HTR-8/SVneo (cell line): Measurements from ENCODE around the gene KRT8.
A peak's percentile ranks its signal among the peaks of the same experiment; 100 is the strongest.
"Not testable (repeated sequence)": the region's sequence is repeated elsewhere in the genome, so short reads cannot be mapped to it uniquely, and the experiment has no call there.

Experiments used
- DNase-seq: peaks from one replicate; pipeline ENCODE4 v3.0.0; 2011; ENCODE audit warnings: low spot score, mixed read lengths; ENCODE audit not compliant: insufficient read length
- FAIRE-seq: peaks from 2 replicates; lab custom pipeline; 2011; peaks lifted over from hg19 to GRCh38; lab: Jason Lieb, UNC

KRT8 gene

DNA sequence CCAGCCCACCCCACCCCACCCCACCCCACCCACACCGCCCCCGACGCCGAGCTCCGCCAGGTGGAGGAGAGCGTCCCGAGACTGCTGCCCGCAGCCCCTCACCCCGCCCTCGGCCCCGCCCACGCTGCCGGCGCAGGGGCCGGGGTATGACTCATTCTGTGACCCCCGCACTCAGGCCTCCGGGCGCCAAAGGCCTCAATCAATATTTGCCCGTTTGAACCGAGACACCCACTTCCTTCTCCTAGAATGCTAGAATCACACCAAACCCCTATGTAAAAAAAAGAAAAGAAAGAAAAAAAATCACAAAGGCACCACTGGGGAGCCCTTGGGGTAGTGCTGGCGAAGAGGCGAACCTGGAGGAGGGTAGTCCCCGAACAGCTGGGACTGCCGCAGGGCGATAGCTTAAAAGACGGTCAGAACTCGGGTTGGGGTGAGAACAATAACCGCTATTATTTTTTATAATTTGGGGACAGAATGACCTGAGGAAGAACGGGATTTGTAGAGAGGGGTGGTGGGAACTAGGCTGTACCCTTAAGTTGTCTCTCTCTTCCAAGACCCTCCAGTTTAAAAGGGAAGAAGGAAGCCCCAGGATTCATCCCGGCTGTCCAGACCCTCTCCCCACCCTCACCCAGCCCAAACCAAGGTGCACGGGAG, 894 bp downstream of the KRT8 start:
- FAIRE-seq, result no peak
- DNase-seq, result peak; percentile 78

DNA sequence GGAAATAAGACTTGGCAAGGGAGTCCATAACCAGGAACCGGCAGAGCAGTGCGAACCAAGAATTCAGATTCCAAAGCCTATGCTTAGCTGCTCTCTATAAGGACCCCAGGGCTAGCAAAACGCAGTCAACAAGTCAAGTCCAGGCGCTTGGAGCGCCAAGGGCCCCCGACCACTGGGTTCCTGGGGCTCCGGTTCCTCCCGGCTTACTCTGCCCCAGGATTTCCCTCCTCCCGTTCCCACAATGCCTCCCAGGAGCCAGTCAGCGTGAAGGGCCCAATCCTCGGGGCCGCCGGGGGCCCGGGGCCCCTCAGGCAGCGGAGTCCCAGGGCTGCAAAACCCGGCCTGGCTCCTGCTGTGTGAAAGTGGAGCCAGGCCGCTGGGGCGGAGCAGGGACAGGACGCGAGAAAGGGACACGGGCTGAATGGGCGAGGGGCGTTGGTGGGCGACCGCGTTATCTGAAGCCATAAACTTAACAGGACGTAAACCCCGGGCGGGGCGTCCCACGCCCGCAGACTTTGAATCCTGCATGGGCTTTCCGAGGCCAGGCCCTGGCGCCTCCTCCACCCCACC, 1.5 kb downstream of the KRT8 start:
- FAIRE-seq, result no peak
- DNase-seq, result peak; percentile 91

DNA sequence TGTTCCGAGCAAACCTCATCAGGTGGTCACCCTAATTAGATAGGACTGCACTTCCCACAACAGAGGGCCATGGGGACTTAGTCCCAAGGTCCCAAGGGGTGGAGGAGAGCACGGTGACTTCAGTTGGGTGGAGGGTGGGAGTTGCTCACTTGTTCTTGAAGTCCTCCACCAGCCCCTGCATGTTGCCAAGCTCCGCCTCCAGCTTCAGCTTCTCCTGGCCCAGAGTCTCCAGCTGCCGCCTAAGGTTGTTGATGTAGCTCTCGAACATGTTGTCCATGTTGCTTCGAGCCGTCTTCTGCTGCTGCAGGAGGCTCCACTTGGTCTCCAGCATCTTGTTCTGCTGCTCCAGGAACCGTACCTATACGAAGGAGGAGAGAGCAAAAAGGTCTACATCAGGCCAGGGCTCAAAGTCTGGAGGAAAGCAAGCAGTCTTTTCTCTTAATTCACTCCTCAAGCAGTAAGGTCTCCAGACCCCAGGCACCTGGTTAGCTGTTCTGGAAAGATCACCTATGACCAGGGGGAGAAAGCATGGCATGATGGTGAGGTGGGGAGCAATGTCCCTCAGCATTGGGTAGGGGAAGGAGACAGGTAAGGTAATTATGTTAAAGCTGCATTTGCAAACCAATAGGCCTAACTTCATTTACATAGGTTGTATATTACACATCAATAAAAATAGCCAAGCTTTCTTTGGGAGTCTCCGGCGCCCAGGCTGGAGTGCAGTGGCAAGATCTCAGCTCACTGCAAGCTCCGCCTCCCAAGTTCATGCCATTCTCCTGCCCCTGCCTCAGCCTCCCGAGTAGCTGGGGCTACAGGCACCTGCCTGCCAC, 2.9 kb downstream of the KRT8 start:
- FAIRE-seq, result no peak
- no peak for DNase-seq

DNA sequence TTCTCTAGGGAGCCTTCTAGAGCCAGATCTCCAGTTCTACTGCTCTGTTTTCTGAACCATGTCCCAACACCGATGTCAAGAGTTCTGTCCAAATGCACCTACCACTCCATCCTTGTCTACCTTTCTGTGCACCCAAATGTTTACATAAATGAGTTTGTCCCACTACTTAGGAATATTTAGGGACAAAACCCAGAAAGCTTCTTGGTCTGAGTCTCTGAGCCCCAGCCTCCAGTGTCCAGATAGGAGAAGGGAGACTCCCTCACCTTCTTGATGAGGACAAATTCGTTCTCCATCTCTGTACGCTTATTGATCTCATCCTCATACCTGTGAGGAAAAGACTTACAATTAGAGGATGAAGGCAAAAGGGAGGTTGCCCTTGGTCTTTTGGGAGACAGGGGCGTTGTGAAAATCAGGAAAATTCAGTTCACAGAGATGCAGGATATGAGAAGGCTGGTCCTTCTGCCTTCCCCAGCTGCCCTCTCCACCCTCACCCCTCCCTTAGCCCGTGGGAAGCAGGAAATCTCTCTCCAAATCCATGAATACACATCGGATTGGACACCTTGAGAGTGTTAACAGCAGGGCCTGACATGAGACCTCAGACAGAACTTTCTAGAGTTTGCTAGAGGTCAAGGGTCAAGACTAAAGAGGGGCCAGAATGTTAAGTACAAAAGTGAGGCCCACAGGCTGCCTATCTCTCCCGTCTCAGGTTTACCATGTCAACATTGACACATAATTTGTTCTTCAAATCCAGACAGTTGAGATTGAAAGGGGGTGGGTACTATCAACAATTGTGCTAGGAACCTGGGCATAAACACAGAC, 3.8 kb downstream of the KRT8 start:
- FAIRE-seq, result no peak
- no peak for DNase-seq

DNA sequence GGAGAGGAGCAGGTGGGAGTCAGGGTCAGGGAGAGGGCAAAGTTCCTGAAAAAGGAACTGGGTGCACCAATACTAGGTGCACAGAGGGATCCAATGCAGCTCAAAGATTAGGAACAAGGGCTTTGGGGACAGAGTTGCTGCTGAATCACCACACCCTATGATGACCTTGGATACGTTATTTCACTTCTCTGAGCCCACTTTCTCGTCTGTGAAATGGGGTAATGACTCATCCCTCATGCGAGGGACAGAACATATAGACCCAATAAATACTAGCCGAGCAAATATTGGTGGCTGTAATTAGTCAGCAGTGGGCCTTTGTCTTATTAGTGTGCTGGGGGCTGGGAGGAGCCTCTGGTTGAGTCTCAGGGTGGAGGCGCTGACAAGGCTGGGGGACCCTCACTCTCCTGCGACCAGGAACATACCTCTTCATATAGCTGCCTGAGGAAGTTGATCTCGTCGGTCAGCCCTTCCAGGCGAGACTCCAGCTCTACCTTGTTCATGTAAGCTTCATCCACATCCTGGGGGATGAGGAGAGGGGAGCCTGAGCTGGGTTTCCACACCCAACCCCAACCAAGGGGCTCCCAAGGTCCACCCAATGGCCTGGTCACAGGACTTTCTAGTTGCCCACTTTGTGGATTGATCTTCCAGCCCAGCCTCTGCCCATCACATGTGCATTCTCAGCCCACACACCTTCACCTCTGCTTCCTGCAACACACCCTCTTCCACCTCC, 4.5 kb downstream of the KRT8 start:
- FAIRE-seq (no peak), DNase-seq (no peak)

DNA sequence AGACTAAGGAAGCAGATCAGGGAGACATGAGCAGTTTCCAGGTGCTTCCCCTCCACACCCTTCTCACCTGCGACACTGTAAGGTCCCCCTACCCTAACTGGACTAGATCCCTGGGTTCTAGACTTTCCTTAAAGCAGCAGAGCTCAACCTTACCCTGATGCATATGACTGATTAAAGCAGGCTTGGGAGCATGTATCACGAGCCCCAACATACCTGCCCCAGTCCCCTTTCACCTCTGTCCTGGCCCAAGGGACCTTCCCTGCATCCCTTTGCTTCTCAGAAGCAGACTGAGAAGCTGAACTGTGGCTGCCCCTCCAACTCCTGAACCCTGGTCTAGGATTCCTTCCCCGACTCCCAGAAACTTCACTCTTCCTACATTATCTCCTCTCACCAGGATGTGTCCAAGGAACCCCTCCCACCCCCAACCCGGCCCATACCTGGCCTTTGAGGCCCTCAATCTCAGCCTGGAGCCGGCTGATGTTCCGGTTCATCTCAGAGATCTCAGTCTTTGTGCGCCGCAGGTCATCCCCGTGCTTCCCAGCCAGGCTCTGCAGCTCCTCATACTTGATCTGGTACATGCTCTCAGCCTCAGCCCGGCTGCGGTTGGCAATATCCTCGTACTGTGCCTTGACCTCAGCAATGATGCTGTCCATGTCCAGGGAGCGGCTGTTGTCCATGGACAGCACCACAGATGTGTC, 5.4 kb downstream of the KRT8 start:
- no peak for DNase-seq
- FAIRE-seq, result no peak

DNA sequence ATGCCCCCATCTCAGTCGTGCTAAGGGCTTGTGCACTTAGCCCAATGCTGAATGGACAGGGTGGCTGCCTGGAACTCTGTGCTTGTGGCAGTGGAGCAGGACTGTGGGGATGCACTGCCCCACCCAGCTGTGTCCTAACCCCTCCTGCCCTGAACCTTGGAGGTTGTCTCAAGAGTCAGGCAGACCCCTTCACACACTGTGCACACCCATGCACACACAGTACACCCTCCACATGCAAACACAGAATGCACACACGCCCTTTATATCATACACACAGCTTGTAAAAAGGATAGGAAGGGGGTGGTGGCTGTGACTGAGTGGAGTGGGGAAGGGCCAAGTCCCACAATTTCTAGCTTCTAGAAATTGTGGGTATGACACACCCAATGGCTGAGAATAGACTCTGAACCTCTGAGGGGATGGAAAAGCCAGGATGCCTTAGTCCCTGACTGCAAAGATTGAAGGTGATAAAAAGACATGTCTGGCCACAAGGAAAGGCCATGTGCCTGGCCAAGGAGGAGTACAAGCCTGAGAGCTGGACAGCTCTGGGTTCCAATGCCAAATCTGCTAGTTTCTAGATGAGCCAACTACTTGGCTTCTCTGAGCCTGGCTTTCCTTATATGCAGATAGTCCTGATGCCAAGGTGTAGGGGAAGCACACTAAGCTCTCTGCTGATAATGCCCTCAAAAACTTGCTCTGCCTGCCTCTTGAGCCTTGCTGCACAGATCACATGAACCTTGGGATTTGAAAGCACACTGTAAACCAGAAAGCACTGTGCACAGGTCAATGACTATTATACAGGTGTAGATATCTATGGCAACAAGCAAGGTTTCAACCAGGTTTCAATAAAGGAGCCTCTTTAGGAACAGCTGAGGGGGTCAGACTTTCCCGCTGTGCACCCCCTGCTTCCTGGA, 8.4 kb downstream of the KRT8 start:
- FAIRE-seq (no peak), DNase-seq (no peak)

DNA sequence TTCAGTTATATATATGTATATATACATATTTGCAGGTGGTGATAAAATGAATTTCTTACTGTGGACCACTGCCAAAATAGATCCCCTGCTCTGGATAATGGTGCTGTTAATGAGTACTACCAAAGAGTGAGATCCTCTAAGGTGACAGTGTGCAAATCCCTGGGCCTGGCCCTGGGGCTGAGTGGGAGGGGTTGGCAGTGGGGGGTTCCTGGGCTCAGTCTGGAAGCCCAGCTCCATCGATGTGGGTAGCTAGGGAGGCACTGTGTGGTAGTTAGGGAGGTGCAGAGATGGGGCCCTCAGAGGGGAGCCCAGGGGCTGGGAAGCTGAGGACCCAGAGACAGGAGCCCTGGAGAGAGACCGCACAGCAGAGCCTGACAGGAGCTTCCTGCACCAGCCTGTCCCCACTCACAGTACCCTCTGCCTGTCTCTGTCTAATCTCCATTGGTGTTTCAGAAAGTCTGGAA, 9.1 kb downstream of the KRT8 start:
- DNase-seq, result no peak
- FAIRE-seq, result no peak

DNA sequence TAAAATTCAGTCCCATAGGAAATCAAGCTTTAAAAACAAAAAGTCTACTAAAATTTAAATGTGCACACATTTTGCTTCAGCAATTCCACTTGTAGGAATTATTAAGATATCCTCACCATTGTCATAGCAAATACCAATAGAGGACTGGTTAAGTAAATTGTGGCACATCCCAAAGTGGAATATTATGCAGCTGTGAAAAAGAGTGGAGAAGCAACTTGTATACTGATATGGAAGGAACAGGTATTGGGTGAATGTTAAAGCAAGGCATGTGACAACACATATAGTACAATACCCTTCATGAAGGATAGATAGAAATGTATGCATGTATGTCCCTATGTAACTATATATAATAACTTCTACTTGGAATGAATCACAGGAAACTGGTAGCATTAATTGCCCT, 11.9 kb downstream of the KRT8 start:
- no peak for DNase-seq
- FAIRE-seq, result no peak

DNA sequence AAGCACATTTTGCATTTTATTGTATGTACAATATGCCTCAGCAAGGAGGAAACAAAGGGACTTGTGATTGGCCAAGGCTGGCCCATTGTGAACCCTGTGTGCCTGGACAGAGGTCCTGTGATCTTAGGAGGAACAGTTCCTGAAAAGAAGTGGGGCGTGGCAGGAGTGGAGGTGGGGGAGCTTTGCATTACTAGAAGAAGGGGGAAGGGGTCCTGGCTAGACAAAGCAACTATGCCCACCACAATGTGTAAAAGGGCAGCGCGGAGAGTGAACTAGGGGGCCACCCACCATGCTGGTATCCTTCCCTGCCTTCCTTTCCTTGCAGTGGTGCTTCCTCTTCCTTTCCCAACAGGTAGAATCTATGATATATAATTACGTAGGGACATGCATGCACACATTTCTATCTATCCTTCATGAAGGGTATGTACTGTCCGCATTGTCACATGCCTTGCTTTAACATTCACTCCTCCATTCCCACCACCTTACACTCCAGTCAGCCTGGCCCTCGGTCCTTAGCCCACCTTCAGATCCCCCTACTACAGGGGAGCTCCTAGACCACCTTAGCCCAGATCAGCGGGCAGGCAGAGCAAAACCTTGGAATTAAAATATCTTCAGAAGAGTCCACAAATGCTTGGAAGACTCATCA, 12.5 kb downstream of the KRT8 start:
- FAIRE-seq (no peak), DNase-seq (no peak)

DNA sequence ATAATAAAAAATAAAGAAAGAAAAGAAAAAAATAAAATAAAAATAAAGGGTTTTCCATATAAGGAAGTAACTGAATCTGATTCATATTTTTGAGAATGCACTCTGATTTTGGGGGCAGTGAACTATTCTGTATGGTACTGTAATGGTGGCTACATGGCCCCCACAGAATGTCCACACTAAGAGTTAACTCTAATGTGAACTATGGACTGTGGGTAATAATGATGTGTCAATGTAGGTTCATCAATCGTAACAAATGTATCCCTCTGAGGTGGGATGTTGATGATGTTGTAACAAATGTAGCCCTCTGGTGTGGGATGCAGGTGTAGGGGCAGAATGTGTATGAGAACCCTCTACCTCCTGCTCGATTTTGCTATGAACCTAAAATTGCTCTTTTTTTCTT, 13.8 kb downstream of the KRT8 start:
- DNase-seq (no peak), FAIRE-seq (no peak)

DNA sequence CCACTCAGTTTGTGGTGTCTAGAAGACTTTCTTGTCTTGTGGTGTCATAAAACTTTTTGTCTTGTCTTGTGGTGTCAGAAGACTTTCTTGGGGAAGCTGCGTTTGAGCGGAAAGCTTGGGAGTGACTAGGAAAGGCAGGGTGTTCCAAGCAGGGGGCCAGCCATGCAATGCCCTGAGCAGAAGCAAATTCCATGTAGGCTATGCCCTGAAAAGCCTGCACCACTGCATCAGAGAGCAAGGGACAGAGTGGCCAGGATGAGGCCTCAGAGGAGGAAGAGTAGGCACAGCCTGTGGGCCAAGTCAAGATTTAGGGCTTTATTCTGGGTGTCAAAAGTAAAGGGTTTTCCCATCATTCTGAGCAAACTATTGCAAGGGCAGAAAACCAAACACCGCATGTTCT, 14.5 kb downstream of the KRT8 start:
- DNase-seq (no peak), FAIRE-seq (no peak)

DNA sequence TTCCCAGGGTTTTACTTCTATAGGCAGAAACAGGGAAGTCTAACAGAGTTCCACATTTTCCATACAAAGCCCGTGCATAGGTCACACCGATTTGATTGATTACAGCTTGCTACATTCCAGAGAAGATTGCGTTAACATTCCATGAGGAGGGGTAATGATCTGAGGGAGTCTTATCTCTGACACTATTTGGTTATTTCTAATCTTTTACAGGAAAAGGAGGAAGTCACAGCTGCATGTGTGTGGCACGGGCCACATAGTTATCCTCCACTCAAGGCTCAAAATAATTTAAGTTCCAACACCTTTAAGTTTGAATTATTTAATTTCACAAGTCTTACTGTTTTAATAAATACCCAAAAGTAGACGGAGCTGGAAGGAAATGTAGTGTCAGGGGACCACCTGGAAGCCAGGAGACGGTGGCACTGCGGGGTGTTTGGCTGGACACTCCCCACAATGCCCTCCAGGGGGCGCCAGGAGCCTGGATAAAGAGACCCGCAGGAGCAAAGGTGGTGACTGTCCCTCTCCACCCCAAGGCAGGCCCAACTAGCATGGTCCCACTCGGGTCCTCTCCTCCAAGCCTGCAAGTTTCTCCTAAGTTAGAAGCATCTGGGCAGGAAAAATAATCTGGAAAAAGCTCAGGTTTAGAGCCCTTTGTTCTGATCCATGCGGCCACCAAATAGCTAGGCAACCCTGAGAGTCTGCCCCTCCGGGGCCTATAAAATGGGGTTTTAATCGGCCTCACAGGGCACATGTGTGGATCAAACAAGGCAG, 20.2 kb downstream of the KRT8 start:
- DNase-seq (no peak), FAIRE-seq (no peak)

DNA sequence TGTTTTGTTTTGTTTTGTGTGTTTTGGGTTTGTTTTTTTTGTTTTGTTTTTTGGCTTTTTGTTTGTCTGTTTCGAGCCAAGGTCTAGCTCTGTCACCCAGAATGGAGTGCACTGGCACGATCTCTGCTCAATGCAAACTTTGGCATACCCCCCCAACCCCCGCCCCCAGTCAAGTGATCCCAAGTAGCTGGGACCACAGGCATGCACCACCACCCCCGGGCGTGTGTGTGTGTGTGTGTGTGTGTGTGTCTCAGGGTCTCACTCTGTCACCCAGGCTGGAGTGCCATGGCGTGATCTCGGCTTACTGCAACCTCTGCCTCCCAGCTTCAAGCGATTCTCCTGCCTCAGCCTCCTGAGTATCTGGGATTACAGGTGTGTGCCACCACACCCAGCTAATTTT, 24.4 kb downstream of the KRT8 start:
- DNase-seq, FAIRE-seq: not testable (repeated sequence)

DNA sequence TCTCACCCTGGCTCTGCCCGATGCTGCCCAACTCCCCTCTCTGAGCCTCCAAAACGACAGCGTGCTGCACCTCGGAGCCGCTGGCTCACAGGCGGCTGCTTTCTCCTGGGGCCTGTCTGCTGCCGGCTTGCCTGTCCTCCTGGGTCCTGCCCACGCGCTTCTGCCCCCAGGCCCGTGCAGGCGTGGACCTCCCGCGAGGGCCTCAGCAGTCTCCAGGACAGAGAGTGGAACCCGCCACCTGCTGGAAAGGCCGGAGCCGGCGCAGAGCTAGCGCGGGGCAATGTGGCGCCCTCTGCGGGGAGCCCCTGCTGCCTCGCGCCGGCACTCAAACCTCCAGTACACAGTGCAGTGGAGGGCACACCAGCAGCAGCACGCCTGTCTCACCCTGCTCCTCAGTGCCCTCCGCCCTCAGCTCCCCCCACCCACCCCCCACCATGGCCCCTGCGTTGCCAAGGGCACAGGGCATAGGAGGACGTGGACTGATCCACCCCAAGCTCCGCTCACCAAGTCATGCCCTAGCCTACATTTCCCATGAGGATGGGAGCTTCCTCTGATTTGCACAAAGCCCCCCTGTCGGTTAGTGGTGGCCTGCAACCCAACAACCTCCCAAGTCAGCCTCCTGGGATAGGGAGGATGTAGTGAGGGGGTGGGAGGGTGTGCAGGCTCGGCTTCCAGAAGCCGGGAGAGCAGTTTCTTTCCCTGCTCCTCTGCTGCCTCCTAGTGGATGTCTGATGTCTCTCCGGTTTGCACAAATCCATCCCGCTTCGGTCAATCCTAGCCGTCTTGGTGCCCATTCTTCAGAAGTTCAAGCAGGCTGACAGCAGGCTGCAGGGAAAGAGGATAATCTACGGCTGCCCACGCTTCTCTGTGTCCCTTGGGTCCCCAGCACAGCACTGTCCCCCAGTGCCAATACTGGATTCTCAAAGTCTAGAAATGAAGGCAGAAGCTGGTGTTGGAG, 25.2 kb downstream of the KRT8 start:
- no peak for FAIRE-seq
- peak; percentile 82 for DNase-seq
